Mesenchymal stem cell (in vitro differentiated cells and primary cell): ENCODE measurements around the gene SYNRG.

ENCODE experiments used
- DNase-seq: peaks from one replicate; pipeline ENCODE4 v3.0.0-alpha.2; 2013
- H2AFZ ChIP-seq: one replicate; pipeline ENCODE4 v1.6.1; 2013; ENCODE audit warnings: low read depth, mild to moderate bottlenecking, control low read depth, inconsistent platforms, low read length, moderate library complexity
- H2AK5ac ChIP-seq: 2 replicates; pipeline ENCODE4 v1.6.1; 2013; ENCODE audit warnings: low read length, moderate library complexity, mild to moderate bottlenecking, inconsistent platforms; ENCODE audit not compliant: severe bottlenecking
- H2BK120ac ChIP-seq: one replicate; pipeline ENCODE4 v1.6.1; 2013; ENCODE audit warnings: low read depth, mild to moderate bottlenecking, inconsistent platforms, low read length, moderate library complexity
- H2BK12ac ChIP-seq, 2 experiments: one replicate each; pipeline ENCODE4 v1.6.1; 2013; ENCODE audit warnings: inconsistent platforms in 2 of 2, low read length in 2 of 2, mild to moderate bottlenecking in 2 of 2, moderate library complexity in 2 of 2, control low read depth in 1 of 2
- H2BK15ac ChIP-seq: one replicate; pipeline ENCODE4 v1.6.1; 2013; ENCODE audit warnings: mild to moderate bottlenecking, low read depth, inconsistent platforms; ENCODE audit not compliant: poor library complexity, severe bottlenecking
- H2BK5ac ChIP-seq: 2 replicates; pipeline ENCODE4 v1.6.1; 2013; ENCODE audit warnings: low read depth, mild to moderate bottlenecking, low read length, control low read depth, inconsistent platforms; ENCODE audit not compliant: poor library complexity, severe bottlenecking
- H3K14ac ChIP-seq, 2 experiments: one replicate each; pipeline ENCODE4 v1.6.1; 2013; ENCODE audit warnings: inconsistent platforms in 2 of 2, low read length in 2 of 2, control low read depth in 1 of 2, mild to moderate bottlenecking in 1 of 2, moderate library complexity in 1 of 2
- H3K18ac ChIP-seq, 2 experiments: one replicate each; pipeline ENCODE4 v1.6.1; 2013; ENCODE audit warnings: inconsistent platforms in 2 of 2, low read length in 2 of 2, control low read depth in 1 of 2, low read depth in 1 of 2, mild to moderate bottlenecking in 1 of 2
- H3K23ac ChIP-seq, 2 experiments: one replicate each; pipeline ENCODE4 v1.6.1; 2013; ENCODE audit warnings: inconsistent platforms in 2 of 2, low read length in 2 of 2, mild to moderate bottlenecking in 2 of 2, moderate library complexity in 2 of 2, control low read depth in 1 of 2
- H3K27ac ChIP-seq: 2 replicates; pipeline ENCODE4 v1.5.1; 2013; ENCODE audit warnings: mild to moderate bottlenecking, moderate library complexity, low read length, control low read depth, inconsistent platforms; ENCODE audit not compliant: poor library complexity, severe bottlenecking
- H3K27me3 ChIP-seq, 2 experiments: 2 replicates each; pipeline versions ENCODE4 v1.6.1 to v1.7.0; 2013; ENCODE audit warnings: low read length in 2 of 2, mild to moderate bottlenecking in 2 of 2, moderate library complexity in 2 of 2, control low read depth in 1 of 2, inconsistent platforms in 1 of 2; ENCODE audit not compliant: control insufficient read depth in 1 of 2, insufficient read depth in 1 of 2
- H3K36me3 ChIP-seq, 2 experiments: 2 replicates each; pipeline versions ENCODE4 v1.6.1 to v1.7.0; 2013; ENCODE audit warnings: low read length in 2 of 2, control low read depth in 1 of 2, inconsistent platforms in 1 of 2, low read depth in 1 of 2, mild to moderate bottlenecking in 1 of 2; ENCODE audit not compliant: insufficient read depth in 2 of 2, control insufficient read depth in 1 of 2
- H3K4ac ChIP-seq, 2 experiments: one replicate each; pipeline ENCODE4 v1.6.1; 2013; ENCODE audit warnings: inconsistent platforms in 2 of 2, low read length in 2 of 2, mild to moderate bottlenecking in 2 of 2, moderate library complexity in 2 of 2, control low read depth in 1 of 2, low read depth in 1 of 2
- H3K4me1 ChIP-seq: 2 replicates; pipeline ENCODE4 v1.6.1; 2013; ENCODE audit warnings: low read depth, low read length, control low read depth; ENCODE audit not compliant: control insufficient read depth, insufficient read depth
- H3K4me2 ChIP-seq: 2 replicates; pipeline ENCODE4 v1.6.1; 2013; ENCODE audit warnings: low read length, mild to moderate bottlenecking, inconsistent platforms; ENCODE audit not compliant: poor library complexity, severe bottlenecking
- H3K4me3 ChIP-seq, 2 experiments: 2 replicates each; pipeline versions ENCODE4 v1.5.1 to v1.7.0; 2013; ENCODE audit warnings: low read length in 2 of 2, mild to moderate bottlenecking in 2 of 2, control low read depth in 1 of 2, low read depth in 1 of 2; ENCODE audit not compliant: insufficient read depth in 1 of 2
- H3K79me1 ChIP-seq: replicated peaks from 2 replicates; pipeline ENCODE4 v1.6.1; 2013; ENCODE audit warnings: mild to moderate bottlenecking, control low read depth, low read length, inconsistent platforms; ENCODE audit not compliant: poor library complexity, severe bottlenecking
- H3K9ac ChIP-seq: 2 replicates; pipeline ENCODE4 v1.7.0; 2013; ENCODE audit warnings: mild to moderate bottlenecking, low read length, moderate library complexity
- H3K9me3 ChIP-seq: 2 replicates; pipeline ENCODE4 v1.7.0; 2013; ENCODE audit warnings: mild to moderate bottlenecking, low read length; ENCODE audit not compliant: control insufficient read depth
- H4K8ac ChIP-seq: one replicate; pipeline ENCODE4 v1.6.1; 2013; ENCODE audit warnings: inconsistent platforms, mild to moderate bottlenecking, low read length, moderate library complexity
- H4K91ac ChIP-seq: one replicate; pipeline ENCODE4 v1.6.1; 2013; ENCODE audit warnings: mild to moderate bottlenecking, low read length, inconsistent platforms
- WGBS: methylation state at CpG from one replicate; pipeline ENCODE4 v1.1.7; 2013; ENCODE audit warnings: mixed read lengths; 5-methylcytosine and 5-hydroxymethylcytosine counted together

SYNRG gene

GRCh38 chr17:37538981-37539659 lies 70.1 kb downstream of the SYNRG start:
- H3K9me3 ChIP-seq = no peaks in the 10 kb centered on the region
- no peaks in the 10 kb centered on the region for H3K4me1 ChIP-seq
- no peak overlapping the region for H3K9ac ChIP-seq
- H3K4ac ChIP-seq = no peak overlapping the region
- H3K4me2 ChIP-seq = no peak overlapping the region
- peaks cover 23% of the 10 kb centered on the region for H3K79me1 ChIP-seq
- no peak overlapping the region for H2BK15ac ChIP-seq
- H3K4me3 ChIP-seq = no peak overlapping the region
- H3K27me3 ChIP-seq = no peaks in the 10 kb centered on the region
- H2BK5ac ChIP-seq = no peak overlapping the region
- H2BK12ac ChIP-seq = no peak overlapping the region
- no peak overlapping the region for H3K23ac ChIP-seq
- H3K14ac ChIP-seq = no peak overlapping the region
- H4K91ac ChIP-seq = no peak overlapping the region
- H3K36me3 ChIP-seq = peaks cover 52 to 91% of the 10 kb centered on the region in 2 experiments
- H4K8ac ChIP-seq = no peak overlapping the region
- H3K18ac ChIP-seq = no peak overlapping the region
- no peak overlapping the region for H3K27ac ChIP-seq
- 98% methylated on average over 6 of the region's 8 CpGs for WGBS
- no peak overlapping the region for H2AFZ ChIP-seq
- H2BK120ac ChIP-seq = no peak overlapping the region
- H2AK5ac ChIP-seq = no peak overlapping the region
- DNase-seq = no peak

DNA sequence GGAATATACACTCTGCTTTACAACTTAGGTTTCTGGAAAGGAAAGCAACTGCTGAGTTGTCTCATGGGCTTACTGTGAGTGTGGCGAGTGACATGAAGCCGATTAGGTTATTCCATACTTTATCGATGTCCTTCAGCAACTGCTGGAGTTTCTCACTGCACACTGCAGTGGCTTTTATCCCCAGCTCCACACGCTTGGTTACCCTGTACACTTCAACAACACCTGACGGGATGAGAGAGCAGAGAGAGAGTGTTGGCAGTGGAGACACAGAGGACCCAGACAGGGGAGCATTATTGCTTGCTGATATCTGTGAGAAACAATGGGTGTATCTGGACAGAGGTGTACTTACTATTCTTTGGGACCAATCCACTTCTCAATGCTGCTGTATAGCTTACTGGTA lies 73.3 kb downstream of the SYNRG start:
- Histone ChIP-seq H3K27ac (no peak overlapping the region), H3K79me1 (peaks cover 9% of the 10 kb centered on the region), H2BK120ac (no peak overlapping the region), H3K4me2 (no peak overlapping the region), H3K9ac (no peak overlapping the region), H3K36me3 (peaks cover 45 to 85% of the 10 kb centered on the region in 2 experiments), H2BK12ac (no peak overlapping the region), H3K9me3 (no peaks in the 10 kb centered on the region), H2BK15ac (no peak overlapping the region), H4K8ac (no peak overlapping the region), H3K27me3 (no peaks in the 10 kb centered on the region), H3K4me1 (peaks cover 1% of the 10 kb centered on the region), H3K4ac (no peak overlapping the region), H3K4me3 (no peak overlapping the region), H3K14ac (no peak overlapping the region), H2BK5ac (no peak overlapping the region), H2AK5ac (no peak overlapping the region), H3K18ac (no peak overlapping the region), H3K23ac (no peak overlapping the region), H4K91ac (no peak overlapping the region), H2AFZ (no peak overlapping the region)
- WGBS = 95% methylated on average over 4 of the region's 5 CpGs
- no peak for DNase-seq

GRCh38 chr17:37532756-37533155 lies 76.5 kb downstream of the SYNRG start:
- no peak overlapping the region for H3K4me2 ChIP-seq
- H3K18ac ChIP-seq = no peak overlapping the region
- H3K14ac ChIP-seq = no peak overlapping the region
- H3K4ac ChIP-seq = no peak overlapping the region
- H4K8ac ChIP-seq = no peak overlapping the region
- H3K27me3 ChIP-seq = no peaks in the 10 kb centered on the region
- H3K79me1 ChIP-seq = peaks cover 8% of the 10 kb centered on the region
- 100% methylated on average over 1 of the region's 3 CpGs for WGBS
- no peak overlapping the region for H2BK120ac ChIP-seq
- H2BK15ac ChIP-seq = no peak overlapping the region
- no peak overlapping the region for H2BK5ac ChIP-seq
- H3K4me3 ChIP-seq = no peak overlapping the region
- no peaks in the 10 kb centered on the region for H3K9me3 ChIP-seq
- H2AK5ac ChIP-seq = no peak overlapping the region
- H2AFZ ChIP-seq = no peak overlapping the region
- H4K91ac ChIP-seq = no peak overlapping the region
- no peak overlapping the region for H3K23ac ChIP-seq
- peaks cover 26 to 84% of the 10 kb centered on the region in 2 experiments for H3K36me3 ChIP-seq
- DNase-seq = no peak
- H3K4me1 ChIP-seq = peaks cover 2% of the 10 kb centered on the region
- no peak overlapping the region for H3K9ac ChIP-seq
- no peak overlapping the region for H3K27ac ChIP-seq
- H2BK12ac ChIP-seq = no peak overlapping the region

DNA sequence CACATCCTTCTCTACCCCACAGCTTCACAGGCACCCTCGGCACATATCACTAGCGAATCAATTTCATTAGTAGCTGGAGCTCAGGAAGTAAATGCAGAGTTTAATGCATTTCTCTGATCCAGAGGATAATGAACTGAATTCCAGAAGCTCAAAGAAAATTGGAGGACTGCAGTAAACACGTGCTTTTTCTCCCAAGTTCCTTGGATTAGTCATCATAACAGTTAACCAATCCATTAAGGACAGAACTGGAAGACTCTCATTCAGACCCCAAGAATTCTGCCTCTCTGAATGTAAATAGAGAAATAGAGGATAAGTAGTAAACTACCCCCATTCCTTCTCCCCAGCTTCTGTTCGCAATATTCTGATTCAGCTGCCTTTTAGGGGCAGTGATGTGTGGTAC lies 78.8 kb downstream of the SYNRG start:
- Histone ChIP-seq H3K4me1 (peaks cover 2% of the 10 kb centered on the region), H4K8ac (no peak overlapping the region), H2BK12ac (no peak overlapping the region), H3K18ac (no peak overlapping the region), H3K9ac (no peak overlapping the region), H3K27me3 (no peaks in the 10 kb centered on the region), H4K91ac (no peak overlapping the region), H2AFZ (no peak overlapping the region), H3K4ac (no peak overlapping the region), H3K4me2 (no peak overlapping the region), H2BK120ac (no peak overlapping the region), H2AK5ac (no peak overlapping the region), H3K23ac (no peak overlapping the region), H3K79me1 (peaks cover 9% of the 10 kb centered on the region), H2BK5ac (no peak overlapping the region), H3K9me3 (no peaks in the 10 kb centered on the region), H3K27ac (no peak overlapping the region), H3K4me3 (no peak overlapping the region), H3K36me3 (peaks cover 15 to 77% of the 10 kb centered on the region in 2 experiments), H3K14ac (no peak overlapping the region), H2BK15ac (no peak overlapping the region)
- WGBS = 80% methylated on average over 4 of the region's 4 CpGs
- peak; percentile 47 for DNase-seq
